T-helper 1 cell (primary cell): Measurements from ENCODE around the gene NDUFB3.
A peak's percentile ranks its signal among the peaks of the same experiment; 100 is the strongest.
"Not testable (repeated sequence)": the region's sequence is repeated elsewhere in the genome, so short reads cannot be mapped to it uniquely, and the experiment has no call there.

Experiments
- DNase-seq, 5 donors: peaks; one replicate each; pipeline ENCODE4 v3.0.0-alpha.2; 2012 to 2020
- total RNA-seq, 4 donors: gene quantifications; one replicate each; lab custom pipeline; 2026; lab: John Stamatoyannopoulos, UW

The NDUFB3 gene
- 5.3 to 10.9 (median 8.7) reads per million in 4 donors for total RNA-seq

DNA sequence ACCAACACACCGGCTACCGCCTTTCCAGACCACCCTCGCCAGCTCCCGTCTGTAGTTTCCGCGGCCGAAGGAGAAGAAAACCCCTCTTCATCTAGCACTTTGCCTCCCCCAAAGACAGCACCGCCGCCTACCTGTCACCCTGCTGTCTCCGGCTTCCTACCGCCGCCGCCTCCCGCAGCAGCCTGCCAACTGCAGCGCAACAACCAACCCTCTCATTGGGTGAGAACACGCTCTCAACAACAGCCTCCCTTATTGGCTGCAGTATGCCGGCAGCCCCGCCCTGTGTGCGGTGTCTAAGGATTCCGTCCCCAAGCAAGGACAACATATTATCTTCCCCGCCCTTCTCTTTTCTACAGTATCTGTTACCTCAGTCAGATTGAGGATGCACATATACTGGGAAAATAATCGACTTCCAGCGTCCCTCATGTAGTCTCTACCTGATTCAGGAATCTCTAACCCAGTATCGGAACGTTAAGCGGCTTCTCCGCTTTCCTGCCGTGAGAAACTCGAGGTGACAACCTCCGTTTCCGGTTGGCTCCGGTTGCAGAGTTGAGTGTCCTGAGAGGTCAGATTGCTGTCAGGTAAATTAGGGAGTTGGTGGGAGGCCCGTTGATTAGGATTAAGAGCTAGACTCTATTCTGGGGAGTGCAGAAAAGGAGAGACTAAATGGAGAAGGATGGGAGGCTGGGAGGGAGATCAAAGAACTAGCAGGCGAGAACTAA lies at the start of gene NDUFB3, which contains the start of gene HYCC2:
Gene NDUFB3, plus strand, starts transcription at position 523 of the 722 bp plus-strand sequence. CDS start 6,882 bp downstream, outside the sequence.
Gene HYCC2, minus strand, starts transcription at position 193 of the 722 bp plus-strand sequence. CDS start 47,662 bp downstream, outside the sequence.
- peak; percentile 87 to 96 (median 91) for DNase-seq

DNA sequence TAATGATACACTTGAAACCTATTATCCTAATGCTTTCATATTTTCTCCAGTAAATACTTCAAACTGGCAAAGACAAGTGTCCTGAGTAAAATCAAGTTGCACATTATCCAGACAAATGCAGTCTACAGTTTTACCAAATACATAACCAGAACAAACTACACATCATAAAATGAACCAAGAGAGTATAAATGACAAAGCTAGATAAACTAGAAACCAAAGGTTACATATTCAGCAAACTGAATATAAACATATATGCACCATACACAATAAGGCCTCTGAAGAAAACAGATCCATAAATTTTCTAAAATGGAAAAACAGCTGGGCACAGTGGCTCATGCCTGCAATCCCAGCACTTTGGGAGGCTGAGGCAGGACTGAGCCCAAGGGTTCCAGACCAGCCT lies 47.3 kb upstream of the NDUFB3 start:
- no peak for DNase-seq

DNA sequence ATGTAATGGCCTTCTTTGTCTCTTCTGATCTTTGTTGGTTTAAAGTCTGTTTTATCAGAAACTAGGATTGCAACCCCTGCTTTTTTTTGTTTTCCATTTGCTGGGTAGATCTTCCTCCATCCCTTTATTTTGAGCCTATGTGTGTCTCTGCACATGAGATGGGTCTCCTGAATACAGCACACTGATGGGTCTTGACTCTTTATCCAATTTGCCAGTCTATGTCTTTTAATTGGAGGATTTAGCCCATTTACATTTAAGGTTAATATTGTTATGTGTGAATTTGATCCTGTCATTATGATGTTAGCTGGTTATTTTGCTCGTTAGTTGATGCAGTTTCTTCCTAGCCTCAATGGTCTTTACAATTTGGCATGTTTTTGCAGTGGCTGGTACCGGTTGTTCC lies 37.4 kb upstream of the NDUFB3 start:
- DNase-seq = not testable (repeated sequence)

DNA sequence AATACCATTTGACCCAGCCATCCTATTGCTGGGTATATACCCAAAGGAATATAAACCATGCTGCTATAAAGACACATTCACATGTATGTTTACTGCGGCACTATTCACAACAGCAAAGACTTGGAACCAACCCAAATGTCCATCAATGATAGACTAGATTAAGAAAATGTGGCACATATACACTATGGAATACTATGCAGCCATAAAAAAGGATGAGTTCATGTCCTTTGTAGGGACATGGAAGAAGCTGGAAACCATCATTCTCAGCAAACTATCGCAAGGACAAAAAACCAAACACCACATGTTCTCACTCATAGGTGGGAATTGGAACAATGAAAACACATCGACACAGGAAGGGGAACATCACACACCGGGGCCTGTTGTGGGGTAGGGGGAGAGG lies 33.4 kb upstream of the NDUFB3 start:
- DNase-seq = not testable (repeated sequence)

DNA sequence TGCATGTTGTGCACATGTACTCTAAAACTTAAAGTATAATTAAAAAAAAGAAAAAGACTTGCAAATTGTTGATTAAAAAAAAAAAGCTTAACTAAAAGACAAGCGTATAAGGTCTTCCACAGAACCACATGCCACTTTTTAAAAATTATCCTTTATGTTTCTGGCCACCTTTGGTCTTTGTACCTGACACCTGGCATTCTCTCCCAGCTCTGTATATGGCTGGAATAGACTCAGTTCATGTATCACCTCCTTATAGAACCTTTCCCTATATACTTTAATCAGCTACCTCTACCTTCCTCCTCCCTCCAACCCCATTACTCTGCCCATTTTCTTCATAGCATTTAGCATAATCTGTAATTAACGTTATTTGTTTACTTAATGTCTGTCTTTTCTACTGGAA lies 32.9 kb upstream of the NDUFB3 start:
- DNase-seq = no peak

DNA sequence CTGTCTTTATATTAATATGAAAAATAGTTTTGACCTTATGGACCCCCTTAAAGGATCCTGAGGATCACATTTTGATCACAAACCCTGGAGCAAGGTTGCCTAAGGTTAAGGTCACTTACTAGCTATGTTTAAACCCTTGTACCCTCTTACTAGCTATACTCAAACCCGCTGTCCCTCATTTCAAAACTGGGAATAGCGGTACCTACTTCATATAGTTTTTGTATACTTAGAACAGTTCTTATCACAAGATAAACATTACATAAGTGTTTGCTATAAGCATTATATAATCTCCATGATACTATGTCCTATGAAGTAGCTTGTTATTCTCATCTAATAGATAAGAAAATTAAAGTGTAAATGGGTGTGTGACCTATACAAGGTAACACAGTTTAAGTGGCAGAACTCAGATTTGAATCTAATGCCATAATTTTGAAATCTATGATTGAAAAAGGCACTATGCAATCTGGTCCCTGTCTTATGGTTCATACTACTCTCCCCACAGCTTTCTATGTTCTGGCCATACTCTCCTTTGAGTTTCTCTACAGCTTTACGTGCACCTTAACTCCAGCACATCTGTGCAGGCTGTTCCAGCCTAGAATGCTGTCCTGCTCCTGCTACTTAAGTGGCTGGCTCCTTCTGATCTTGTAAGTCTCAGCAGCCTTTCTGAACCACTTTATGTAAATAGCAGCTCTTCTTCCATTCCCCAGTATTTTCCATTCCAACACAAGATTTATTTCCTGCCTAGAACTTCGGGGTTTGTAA lies 30.8 kb upstream of the NDUFB3 start:
- no peak for DNase-seq

DNA sequence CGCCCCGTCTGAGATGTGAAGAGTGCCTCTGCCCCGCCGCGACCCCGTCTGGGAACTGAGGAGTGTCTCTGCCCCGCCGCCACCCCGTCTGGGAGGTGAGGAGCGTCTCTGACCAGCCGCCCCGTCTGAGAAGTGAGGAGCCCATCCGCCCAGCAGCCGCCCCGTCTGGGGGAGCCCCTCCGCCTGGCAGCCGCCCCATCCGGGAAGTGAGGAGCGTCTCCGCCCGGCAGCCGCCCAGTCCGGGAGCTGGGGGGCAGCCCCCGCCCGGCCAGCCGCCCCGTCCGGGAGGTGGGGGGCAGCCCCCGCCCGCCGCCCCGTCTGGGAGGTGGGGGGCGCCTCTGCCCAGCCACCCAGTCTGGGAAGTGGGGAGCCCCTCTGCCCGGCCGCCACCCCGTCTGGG lies 29.4 kb upstream of the NDUFB3 start:
- DNase-seq = not testable (repeated sequence)

DNA sequence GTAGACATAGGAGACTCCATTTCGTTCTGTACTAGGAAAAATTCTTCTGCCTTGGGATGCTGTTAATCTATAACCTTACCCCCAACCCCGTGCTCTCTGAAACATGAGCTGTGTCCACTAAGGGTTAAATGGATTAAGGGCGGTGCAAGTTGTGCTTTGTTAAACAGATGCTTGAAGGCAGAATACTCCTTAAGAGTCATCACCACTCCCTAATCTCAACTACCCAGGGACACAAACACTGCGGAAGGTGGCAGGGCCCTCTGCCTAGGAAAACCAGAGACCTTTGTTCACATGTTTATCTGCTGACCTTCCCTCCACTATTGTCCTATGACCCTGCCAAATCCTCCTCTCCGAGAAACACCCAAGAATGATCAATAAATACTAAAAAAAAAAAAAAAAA lies 28.8 kb upstream of the NDUFB3 start:
- DNase-seq = not testable (repeated sequence)

DNA sequence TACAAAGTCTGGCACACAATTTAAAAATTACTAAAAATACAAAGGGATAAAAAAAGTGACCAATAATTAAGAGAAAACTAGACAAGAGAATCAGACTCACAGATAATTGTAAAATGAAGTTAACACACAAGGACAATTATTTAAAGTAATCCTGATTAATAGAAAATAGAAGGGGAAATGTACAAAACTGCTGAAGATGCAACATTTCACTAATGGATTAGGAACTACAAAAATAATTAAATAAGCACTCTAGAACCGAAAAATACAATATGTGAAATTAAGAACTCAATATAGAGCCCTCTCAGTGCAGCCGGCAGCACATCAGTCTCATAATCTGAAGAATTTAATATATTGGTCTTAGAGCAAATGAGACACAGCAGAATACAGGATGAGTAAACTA lies 24.9 kb upstream of the NDUFB3 start:
- DNase-seq = no peak

DNA sequence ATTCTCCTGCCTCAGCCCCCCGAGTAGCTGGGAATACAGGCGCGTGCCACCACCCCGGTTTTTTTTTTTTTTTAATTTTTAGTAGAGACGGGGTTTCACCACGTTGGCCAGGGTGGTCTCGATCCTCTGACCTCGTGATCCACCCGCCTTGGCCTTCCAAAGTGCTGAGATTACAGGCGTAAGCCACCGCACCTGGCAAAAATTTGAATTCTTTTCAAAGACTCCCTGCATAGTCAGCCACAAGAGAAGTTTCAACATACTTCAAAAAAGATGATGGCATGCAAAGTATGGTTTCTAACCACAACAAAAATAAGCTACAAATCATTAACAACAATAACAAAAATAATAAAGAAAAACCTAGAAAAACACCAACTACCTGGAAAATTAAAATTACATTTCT lies 22.3 kb upstream of the NDUFB3 start:
- DNase-seq = no peak

DNA sequence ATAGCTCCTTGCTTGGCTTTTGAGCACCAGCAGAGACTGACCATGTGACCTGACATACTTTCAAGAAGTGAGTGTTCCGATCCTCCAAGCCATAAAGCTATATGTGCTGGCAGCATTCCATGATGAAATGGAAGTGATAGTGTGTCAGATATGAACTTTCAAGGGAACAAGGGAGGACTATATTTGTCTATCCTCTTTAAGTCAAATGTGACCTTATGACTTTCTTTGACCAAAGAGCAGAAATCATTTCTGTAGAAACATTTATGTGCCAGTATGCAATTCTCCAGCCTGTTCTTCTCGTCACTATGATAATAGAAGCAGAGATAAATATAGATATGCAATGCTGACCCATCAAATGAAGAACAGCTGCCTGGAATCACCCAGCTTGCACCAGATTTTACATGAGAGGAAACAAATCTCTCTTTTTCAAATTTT lies 14.7 kb upstream of the NDUFB3 start:
- no peak for DNase-seq

DNA sequence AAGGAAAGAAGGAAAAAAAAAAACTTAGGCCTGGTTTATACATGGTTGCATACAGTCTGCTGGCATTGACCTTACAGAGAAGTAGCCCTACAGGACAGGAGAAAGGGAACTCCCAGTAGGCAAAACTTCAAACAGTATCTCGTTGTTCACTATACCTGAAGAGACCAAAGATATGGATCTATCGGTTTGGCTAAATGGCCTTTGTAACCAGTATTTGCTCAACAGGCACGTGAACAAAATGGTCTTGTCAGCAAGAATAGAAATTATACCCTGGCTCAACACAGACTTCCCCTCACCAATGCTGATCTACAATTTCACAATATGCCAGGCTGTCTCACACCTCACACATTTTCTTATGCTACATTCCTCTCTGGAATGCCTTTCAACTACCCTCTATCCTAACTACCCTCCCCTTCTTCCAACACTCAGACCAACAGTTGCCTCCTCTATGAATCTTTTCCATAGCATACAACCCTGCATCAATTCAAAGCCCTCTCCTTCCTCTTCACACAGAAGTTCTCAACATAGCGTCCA lies 14.0 kb upstream of the NDUFB3 start:
- no peak for DNase-seq

DNA sequence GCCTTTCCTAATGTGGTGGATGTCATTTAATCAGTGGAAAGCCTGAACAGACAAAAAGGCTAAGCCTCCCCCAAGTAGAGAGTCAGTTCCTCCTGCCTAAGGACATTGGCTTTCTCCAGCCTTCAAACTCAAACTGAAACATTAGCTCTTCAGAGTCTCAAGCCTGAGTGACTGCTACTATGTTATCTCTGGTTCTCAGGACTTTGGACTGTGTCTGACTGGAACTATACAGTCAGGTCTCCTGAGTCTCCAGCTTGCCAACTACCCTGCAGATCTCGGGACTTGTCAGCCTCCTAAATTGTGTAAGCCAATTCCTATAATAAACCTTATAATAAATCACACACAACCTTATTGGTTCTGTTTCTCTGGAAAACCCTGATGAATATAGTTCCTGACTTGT lies 12.9 kb upstream of the NDUFB3 start:
- no peak for DNase-seq

DNA sequence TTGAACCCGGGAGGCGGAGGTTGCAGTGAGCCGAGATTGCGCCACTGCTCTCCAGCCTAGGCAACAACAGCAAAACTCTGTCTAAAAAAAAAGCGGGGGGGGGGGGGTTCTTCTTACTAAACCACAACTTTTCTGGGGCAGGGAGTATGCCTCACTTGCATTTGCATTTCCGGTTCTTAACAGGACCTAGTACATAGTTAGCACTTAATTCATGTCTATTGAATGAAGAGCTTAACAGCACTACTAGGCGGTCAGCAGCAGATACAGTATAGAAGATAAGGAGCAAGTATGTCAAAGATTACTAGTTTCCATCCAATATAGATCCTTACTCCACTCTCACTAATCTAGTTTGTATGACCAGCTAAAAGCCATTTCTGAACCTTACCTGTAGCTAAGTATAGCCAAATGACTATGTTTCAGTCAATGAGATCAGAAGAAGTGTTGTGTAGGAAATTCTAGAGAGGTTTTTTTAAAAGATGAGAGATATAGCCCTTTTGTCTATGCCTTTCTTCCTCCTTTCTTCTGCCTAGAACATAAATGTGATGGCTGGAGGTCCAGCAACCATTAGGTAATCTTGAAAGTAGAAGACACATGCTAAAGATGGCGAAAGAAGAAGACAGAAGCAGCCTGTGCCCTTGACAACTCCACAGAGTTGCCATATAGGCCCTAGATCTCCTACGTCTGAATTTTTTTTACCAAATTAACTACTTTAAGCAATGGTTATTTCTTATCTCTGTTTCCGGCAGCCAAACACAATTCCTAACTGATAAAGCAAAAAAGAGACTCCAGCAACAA lies 11.6 kb upstream of the NDUFB3 start:
- DNase-seq = no peak

DNA sequence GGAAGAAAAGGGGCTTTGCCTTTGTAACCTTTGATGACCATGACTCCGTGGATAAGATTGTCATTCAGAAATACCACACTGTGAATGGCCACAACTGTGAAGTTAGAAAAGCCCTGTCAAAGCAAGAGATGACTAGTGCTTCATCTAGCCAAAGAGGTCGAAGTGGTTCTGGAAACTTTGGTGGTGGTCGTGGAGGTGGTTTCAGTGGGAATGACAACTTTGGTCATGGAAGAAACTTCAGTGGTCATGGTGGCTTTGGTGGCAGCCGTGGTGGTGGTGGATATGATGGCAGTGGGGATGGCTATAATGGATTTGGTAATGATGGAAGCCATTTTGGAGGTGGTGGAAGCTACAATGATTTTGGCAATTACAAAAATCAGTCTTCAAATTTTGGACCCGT lies 8.3 kb upstream of the NDUFB3 start:
- not testable (repeated sequence) for DNase-seq

DNA sequence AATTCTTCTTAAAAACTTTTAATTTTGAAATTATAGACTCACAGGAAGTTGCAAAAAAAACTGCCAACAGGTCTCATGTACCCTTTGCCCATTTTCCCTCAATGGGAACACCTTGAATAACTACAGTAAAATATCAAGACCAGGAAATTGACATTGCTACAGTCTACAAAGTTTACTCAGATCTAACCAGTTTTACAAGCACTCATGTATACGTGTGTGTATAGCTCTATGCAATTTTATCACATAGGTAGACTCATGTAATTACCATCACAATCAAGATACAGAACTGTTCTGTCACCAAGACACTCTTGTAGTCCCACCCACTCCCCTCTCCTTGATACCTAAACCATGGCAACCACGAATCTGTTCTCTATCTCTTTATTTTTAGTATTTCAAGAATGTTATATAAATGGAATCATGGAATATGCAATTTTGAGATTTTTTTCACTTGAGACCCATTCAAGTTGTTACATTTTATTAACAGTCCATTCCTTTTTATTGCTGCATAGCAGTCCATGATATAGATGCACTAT lies 6.9 kb upstream of the NDUFB3 start:
- no peak for DNase-seq

DNA sequence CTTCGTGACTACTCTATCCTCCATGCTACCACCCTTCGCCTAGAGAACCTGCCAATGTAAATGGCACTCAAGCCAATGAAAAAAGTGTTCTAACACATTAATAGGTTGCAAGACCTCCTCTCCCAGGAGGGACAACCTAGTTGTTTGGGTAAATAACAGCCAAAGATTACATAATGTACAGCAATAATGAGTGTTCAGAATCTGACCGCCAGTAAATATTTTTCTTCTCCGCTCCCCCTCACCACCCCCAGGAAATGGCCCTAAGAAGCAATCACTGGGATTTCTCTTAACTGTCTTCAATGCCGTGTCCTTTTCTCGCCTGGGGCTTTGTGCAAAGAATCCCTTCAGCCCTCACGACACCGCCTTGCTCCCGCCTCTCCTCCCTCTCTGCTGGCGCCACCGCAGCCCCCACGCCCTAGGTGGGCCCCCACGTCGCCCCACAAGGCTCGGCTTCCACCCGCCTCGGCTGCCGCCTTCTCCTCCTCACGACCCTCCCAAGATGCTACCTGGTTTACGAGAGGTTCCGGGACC lies 788 bp upstream of the NDUFB3 start:
- DNase-seq = no peak

DNA sequence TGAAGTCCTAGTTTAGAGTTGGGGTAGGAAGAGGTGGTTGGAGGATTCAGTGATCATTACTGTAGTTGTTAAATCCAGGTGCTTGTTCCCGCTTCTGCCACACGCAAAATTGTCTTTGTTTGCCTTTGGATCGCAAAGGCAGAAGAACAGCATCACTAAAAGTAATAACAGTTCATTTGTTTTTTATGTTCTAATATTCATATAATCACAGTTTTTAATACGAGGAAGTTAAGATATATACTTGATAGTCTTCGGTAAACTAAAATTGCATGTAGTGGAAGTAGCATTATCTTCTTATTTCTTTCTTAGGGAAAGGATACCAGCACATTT lies 365 bp downstream of the NDUFB3 start:
- no peak for DNase-seq

DNA sequence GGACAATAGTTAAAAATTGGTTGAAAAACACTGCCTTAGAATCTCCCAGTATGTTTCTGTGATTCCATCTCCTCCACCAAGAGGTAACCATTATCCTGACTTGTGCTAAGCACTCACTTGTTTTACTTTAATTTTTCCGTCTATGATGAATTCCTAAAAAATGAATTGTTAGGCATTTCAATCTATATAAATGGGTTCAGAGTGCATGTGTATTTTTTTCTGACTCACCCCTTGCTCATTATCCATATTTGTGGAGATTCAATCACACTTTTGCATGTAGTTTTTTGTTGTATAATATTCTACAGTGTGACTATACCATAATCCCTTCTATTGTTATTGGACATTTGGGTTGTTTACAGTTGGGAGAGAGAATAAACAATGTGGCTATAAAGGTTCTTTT lies 1.3 kb downstream of the NDUFB3 start:
- DNase-seq = no peak

DNA sequence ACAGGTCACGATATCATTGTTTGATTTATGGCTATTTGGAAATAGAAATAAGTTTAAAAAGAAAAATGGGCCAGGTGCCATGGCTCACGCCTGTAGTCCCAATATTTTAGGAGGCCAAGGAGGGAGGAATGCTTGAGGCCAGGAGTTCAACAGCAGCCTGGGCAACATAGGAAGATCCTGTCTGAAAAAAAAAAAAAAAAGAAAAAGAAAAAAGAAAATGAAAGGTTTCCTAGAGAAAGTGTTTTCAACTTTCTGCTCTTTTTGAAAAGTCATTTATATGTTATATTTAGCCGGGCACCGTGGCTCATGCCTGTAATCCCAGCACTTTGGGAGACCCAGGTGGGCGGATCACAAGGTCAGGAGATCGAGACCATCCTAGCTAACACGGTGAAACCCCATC lies 3.2 kb downstream of the NDUFB3 start:
- DNase-seq = no peak

DNA sequence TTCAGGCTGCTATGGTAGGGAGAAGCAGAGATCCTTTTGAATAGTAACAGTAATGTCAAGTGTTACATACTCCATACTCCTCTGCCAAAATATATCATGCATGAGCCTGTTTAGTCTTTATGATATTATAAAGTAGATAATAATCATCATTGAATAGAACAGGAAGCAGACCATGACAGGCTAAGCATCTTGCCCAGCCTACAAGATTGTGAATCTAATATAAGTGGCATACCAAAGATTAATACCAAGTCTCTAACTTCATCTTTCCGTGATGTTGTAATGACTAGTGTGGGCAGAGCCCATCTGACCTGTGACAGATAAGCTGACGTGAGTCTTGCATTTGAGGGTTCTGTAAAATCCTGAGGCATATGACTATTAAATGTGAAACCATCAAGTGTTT lies 13.1 kb downstream of the NDUFB3 start:
- no peak for DNase-seq

DNA sequence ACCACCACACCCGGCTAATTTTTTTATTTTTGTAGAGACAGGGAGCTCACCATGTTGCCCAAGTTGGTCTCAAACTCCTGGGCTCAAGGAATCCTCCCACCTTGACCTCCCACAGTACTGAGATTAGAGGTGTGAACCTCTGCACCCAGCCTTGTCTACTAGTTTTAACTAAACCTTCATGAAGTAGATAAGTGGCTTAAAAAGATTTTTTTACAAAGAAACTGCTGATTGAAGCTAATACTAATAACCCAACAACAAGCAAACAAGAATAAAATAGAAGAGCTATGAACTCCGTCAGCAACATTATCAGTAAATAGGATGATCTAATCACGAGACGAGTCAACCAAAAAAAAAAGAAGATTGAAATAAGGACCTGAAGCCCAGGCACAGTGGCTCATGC lies 18.8 kb downstream of the NDUFB3 start:
- no peak for DNase-seq

DNA sequence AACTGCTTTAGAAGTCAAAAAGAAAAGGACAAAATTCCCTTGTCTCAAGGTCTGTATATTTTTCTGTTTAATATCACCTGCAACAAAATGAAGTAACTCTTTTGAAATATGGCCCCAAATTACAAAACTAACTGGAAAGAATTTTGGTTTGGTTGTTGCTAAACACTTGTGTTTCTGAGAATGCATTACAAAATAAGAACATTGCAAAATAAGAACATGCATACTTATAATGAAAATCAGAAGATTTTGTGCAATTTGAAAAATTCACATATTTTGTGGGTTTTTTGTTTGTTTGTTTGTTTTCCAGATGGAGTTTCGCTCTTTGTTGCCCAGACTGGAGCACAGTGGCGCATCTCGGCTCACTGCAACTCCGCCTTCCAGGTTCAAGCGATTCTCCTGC lies 21.8 kb downstream of the NDUFB3 start:
- no peak for DNase-seq
